GM18867 (cell line): ENCODE results near the gene QKI.
"Not testable (repeated sequence)": the region's sequence is repeated elsewhere in the genome, so short reads cannot be mapped to it uniquely, and the experiment has no call there.

Experiments
- ATAC-seq: cut with Tn5 transposase; IDR thresholded peaks from one replicate; pipeline ENCODE4 v1.9.1; 2021; ENCODE audit warnings: mild to moderate bottlenecking, moderate library complexity; ENCODE audit not compliant: unreplicated experiment

QKI gene

DNA sequence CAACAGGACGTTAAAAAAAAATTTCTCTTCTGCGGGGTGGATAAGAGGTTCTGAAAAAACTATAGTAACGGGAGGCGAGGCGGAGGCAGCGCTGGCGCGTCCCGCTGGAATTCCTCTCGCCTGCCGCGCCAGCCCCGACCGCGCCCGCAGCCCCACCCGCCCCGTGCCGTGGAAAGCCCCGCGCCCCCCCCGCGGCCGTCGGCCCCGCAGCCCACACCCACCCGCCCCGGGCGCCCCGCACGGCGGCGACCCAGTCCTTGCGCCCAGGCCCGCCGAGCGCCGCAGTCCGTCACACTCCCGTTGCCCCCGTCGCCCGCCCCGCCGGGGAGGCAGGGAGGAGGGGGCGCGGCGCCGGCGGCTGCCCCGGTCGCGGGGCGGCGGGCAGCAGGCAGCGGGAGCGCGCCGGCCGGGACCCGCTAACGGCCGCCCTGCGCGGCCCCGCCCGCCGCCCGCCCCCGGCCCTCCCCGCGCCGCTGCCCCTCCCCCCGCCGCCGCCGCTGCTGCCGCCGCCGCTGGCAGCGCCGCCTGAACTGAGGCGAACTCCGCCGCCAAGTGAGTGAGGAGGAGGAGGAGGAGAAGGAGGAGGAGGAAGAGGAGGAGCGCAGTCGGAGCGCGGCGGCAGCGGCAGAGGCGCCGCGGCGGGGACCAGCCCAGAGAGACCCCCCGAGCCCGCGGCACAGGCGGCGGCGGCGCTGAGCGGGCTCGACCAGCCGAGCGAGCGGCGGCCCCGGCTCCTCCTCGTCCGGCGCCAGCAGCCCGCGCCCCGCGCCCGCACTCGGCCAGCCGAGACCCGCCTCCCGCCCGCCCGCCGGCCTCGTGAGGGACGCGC, at the start of gene QKI:
Gene QKI (plus strand): TSS at position 602 of the 829 bp plus-strand sequence. CDS start 476 bp downstream, outside the sequence.
- ATAC-seq = peak; percentile 42

DNA sequence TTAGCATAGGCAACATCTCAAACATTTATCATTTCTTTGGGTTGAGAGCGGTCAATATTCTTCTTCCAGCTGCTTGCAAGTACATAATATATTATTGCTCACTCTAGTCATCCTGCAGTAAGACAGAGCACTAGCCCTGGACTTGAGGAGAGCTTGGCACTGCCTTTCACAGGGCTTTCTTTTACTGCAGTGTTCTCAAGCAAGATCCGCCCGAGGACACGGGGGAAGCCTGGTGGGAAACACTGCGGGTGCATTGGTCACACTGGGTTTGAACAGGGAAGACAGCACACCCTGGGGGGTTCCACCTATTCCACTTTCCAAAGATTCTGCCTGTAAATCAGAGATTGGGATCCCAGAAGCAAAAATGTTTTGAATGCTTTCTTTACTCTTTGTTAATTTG, 48.2 kb upstream of the QKI start:
- no peak for ATAC-seq

DNA sequence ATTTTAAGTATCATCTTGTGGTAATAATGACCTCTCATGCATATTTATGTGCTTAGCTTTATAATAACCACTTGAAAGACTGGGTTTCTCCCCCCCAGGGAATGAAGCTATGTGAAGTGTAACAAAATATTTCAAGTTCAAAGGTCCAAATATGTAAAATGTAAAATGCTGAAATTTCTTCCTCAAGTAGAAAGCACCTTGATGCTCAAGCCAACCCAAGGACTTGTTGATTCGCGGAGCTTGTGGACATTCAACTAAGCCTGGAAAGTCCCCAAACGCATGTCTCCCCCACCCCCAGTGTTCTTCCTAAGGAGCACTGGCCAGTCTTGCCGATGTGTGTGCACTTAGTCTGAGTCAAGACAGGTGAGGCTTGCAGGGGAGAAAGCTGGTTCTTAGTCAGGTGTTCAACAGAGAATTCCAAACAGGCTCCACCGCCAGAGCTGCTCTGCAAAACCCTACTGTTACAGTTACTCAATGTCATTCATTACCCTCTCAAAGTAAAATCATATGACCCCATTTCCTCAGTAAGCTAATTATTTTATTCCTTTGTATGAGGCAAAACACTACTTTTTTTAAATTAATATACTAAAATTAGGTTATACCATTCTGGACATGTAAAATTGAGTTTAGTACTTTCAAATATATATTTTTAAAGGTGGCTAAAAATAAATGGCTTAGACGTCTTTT, 46.9 kb upstream of the QKI start:
- ATAC-seq = no peak

DNA sequence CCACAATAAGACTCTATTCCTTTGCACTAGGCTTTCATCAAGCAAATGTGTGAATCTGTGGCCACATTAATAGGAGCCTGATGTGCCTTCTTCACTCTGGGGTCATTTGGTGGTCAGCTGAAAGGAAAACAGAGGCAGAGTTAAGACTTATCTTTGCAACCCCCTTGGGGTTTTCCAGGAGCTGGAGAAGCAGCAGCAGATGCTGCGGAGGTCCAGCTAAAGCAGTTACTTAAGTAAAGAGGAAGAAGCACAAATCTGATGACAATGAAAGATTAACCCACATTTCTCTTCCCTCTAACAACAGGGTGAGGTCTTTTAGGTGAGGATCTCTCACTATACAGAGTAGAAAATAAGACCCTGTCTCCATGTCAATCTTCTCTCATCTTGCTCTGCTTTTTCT, 45.4 kb upstream of the QKI start:
- ATAC-seq = no peak

DNA sequence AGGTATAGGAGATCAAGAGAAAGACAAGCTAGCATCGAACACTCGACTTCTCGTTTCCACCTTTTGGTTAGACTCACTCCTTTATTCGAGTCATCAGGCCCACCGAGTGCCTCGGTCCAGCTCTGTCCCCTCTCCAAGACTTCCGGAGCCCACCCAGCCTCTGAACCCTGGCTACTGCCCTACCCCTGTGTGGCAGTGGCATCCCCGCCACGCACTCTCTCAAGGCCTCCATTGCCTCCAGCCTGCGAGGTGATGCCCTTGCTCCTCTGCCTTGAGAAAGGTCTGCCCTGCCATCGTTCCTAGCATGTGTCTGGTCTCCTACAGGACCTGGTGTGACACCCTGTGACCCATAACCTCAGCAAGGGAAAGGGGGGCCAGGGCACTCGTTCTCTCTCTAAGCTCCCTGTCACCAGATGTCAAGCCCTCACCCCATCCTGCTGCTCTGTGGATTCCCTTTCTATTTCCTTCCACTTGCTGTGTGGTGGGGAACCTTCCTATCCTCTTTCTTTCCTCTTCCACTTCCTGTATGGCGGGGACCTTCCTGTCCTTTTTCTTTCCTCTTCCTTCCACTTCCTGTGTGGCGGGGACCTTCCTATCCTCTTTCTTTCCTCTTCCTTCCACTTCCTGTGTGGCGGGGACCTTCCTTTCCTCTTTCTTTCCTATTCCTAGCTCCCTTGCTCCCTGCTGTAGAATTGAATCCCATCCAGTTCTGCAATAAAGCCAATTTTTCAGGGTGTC, 44.7 kb upstream of the QKI start:
- ATAC-seq = no peak

DNA sequence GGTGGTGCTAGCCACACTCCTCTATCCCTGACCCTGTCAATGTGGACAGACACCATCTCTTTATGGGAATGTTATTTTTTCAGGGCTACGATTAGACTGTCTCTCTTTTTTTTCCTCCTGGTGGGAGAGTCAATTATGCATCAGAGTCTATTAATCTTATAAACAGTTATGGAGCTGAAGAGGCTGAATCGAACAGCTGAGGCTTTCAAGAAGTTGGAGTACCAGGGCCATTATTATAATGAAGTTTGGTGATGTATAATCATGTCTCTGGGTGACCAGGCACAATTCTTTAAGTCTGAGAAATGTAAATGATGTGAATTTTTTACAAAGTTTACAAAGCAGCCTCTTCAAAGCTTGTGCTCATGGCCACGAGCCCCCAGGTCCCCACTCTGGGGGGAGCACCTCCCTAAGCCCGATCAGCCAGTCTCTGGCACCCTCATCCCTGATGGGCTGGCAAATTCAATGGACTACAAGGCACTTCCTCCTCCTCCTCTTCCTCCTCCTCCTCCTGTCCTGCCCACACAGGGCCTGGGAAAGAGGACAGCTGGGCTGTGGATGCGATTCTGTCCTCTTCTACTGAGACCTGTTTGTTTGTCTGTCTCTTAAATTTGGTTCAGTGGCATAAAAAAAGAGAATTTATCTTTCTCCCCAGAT, 43.9 kb upstream of the QKI start:
- no peak for ATAC-seq

DNA sequence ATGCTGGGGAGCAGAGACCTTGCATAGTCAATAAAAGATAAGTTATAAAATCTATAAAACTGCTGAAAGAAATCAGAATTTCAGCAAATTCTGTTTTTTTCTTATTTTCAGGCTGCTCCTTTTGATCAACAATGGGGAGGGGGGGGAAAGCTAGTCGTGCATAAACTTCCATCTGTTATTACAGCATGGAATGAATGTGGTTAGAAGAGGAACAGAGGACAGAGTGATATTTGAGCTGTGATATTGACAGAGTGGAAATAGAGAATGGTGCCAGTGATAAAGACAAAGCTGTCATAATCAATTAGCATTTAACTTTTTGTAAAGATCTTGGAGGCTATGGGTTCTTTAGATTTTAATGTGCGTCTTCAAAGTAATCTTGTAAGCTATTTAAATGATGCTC, 43.4 kb upstream of the QKI start:
- ATAC-seq = no peak

DNA sequence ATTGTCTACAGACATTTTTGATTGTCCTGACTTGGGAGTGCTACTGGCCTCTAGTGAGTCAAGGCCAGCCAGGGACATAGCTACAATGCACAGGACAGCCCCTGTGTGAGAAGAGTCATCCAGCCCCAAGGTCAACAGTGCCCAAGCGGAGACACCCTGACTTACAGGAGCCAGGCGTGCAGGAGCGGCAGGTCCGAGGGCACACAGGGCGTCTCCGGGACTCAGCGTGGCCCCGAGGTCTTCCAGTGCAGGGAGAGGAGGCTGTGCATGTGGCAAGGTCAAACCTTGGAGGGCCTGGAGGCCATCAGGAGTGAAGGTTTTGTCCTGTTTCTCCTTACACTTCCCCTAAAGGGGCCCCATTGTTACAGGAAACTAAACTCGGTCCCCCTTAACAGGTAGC, 41.3 kb upstream of the QKI start:
- no peak for ATAC-seq

DNA sequence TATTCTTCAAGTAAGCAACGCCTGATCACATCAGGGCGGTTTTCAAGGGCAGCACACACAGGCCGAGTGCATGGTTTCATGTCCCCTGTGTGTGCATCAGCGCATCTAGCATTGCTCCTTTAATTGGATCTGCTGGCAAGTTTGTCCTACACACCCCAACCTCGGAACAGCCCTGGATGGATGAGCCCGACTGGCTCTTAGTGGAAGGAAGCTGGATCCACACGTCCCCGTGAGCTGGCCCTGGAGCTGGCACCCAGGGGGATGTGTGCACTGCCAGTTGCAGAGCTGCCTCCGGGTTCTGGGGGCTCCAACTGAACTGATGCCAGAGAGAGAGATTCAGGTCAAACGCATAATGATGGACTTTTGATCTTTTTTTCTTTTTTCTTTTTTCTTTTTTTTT, 39.2 kb upstream of the QKI start:
- no peak for ATAC-seq

DNA sequence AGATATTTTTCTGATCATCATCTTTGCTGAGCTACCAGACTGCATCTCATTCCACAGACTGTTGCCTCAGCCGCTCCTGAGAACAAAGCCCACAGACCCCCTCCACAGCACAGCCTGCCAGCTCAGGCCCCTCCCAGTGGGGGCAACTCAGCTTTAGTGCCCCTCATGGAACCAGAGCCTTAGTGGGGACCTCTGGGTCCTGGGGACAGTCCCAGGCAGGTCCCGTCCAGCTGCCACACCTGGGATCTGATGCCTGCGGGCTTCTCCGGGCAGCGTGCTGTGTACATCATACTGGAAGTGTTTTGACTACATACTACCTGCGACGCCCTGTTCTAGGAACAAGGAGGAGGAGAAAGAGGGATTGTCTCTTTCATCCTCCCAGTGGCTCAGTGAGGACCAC, 38.3 kb upstream of the QKI start:
- ATAC-seq = no peak

DNA sequence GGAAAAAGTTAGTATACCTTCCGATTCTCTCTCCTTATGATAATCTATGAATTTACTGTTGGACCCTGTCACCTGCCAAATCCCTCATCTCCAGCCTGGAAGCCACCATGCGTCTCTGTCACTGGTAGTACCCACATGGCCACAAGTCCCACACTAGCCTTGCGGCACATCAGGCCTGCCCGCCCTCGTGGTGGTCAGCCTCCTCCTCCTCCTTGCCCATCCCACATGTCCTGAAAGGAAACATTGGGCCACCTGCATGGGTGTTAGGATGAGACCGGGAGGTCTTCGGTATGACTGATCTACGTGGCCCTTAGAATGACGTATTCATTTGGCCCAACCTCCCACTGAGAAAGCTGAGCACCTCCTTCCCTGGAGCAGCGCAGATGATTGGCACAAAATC, 37.0 kb upstream of the QKI start:
- no peak for ATAC-seq

DNA sequence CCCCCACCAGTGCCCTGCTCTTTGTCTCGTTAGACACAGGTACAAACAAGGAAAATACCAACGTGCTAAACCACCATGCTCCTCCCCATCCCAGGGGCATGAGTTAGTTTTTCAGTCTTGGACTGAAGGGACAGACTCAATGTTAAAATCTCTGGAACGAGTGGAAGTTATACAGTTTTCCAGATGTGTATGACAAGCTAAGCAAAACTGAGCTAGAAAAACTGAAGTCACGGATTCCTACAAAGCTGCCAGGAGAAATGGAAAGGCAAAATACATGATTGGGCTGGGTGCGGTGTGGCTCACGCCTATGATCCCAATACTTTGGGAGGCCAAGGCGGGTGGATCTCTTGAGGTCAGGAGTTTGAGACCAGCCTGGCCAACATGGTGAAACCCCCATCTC, 34.3 kb upstream of the QKI start:
- no peak for ATAC-seq

DNA sequence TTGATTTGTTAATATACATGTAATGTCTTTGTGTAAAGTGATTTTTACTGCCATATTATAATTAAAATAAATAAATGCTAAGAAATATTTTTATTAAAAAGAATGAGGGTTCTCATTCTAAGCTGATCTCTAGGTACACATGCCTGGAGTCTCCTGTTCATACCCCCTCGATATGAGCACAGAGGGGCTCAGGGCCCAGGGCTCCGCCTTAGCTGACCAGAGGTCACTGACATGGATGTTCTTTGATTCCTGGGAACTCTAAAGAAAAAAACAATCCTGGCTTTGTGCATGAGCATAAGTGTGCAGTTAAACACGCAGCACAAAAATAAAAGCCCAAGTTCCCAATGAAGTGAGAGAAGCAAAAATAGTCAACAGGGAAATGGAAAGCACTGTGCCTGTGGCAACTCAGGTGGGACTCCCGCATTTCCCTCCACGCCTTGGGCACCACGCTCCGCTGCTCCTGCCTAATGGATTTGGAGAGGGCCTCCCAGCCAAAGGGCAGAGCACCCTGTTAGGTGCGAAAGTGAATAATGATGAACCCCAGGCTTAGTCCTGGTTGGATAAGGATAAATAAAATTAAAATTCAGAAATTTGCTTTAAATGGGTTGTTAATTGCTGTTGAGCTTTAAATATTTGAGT, 33.3 kb upstream of the QKI start:
- no peak for ATAC-seq

DNA sequence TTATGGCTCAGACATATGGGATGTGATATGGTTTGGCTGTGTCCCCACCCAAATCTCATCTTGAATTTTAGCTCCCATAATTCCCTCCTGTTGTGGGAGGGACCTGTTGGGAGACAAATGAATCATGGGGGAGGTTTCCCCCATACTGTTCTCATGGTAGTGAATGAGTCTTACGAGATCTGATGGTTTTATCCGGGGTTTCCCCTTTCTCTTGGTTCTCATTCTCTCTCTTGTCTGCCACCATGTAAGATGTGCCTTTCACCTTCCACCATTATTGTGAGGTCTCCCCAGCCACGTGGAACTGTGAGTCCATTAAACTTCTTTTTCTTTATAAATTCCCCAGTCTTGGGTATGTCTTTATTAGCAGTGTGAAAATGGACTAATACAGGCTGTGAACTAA, 31.1 kb upstream of the QKI start:
- ATAC-seq = not testable (repeated sequence)

DNA sequence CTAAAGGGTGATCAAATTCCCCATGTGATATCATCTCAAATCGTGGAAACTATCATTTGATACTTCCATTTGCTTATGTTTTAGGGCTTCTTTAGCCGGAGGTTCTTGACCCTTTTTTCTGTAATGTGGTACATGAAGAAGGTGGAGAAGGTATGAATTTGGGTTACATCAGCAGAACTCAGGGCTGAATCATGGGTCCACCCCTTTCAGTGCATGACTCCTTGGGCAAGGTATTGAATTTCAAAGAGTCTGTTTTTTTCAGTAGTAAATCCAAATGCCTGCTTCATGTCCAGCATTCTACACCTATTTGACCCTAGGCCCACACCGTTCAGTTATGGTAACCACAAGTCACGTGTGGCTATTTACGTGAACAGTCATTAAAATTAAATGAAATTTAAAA, 30.6 kb upstream of the QKI start:
- ATAC-seq = no peak

DNA sequence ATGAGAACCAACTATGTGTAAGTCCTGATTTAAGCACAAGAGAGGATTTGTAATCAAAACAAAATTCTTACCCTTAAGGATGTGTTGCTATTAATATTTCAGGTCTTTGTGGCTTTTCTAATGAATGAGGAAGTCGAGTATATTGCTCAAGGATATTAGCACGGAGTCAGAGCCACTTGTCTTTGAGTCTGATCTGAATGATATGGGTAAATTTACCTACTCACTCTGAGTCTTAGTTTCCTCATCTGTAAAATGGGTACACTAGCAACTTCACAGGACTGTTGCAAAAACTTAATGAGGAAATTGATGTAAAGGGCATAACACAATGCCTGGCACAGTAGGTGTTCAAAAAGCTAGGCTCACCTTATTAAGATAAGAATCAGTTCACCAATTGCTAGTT, 30.0 kb upstream of the QKI start:
- no peak for ATAC-seq

DNA sequence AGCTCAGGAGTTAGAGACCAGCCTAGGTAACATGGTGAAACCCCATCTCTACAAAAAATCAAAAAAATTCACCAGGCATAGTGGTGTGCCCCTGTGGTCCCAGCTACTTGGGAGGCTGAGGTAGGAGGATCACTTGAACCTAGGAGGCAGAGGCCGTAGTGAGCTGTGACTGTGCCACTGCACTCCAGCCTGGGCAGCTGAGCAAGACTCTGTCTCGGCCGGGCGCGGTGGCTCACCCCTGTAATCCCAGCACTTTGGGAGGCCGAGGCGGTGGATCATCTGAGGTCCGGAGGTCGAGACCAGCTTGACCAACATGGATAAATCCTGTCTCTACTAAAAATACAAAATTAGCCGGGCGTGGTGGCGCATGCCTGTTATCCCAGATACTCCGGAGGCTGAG, 29.0 kb upstream of the QKI start:
- ATAC-seq = not testable (repeated sequence)

DNA sequence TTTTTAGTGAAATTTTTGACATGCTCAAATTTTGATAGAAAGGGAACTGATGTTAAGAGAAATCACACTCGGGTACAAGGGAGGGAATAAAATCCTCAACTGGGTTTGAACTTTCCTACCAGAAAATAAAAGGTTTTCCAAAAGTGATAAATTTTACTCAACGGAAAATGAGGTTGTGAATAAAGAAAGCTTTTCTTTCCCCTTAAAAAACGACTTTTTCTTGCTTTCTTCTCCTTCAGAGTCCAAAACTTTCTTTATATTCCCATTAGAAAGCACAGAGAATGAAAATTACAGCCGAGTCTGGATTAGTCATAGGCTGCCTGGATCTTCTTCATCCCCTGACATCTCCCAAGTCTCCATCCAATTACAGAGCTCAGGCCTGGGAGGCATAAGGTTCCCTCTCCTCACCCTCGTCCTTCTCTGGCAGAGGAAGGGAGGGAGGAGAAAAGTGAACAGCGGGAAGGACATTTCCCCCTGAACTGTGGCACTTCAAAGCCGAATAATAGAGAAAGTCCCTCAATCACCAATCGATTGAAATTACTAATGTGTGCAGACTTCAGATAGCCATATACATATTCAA, 28.1 kb upstream of the QKI start:
- ATAC-seq = no peak

DNA sequence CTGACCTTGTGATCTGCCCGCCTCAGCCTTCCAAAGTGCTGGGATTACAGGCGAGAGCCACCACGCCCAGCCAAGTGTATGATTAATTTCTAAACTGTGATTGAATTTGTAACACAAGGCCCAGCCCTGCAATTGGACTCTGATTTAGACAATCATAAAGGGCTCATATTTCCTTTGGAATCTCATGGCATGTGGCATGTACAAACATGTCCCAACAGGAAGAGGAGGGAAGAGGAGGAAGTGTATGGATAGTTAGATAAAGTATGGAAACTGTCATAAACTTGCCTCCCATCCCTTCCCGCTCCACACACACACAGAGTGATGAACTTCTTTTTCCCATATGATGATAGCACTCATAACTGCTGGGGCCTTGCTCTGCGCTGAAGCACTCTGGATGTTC, 27.2 kb upstream of the QKI start:
- no peak for ATAC-seq

DNA sequence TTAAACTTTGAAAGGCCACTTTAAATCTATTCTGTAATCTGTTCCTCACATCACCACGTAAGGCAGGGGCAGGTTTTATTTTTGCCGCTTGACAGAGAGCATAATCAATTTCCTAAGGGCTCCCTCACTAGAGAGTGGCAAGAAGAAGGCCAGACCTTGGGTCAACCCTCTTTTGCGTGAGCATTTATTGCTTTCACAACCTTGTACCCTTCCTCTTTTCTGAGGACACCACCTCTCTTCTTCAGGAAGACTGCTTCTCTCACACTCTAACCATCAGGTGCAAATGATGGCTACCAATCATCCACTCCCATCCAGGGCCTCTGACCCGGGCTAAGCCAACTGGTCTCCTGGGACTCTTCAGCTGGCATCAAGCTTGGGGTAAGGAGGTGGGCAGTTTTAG, 25.2 kb upstream of the QKI start:
- no peak for ATAC-seq

DNA sequence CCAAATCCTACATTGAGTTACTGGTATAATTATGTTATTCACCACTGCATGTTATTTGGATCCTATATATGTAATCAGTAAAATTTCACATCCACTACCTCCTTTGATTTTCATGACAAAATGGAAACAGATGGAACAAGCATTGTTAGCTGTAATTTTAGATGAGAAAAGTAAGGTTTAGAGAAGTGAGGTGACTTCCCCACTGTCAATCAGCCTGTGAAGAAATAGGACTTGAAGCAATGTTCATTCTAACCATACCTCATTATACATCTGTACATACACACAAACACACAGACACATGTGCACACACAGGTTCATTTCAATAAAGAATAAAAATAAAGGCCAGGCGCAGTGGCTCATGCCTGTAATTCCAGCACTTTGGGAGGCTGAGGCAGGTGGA, 23.7 kb upstream of the QKI start:
- ATAC-seq = no peak
